Panc1 (cell line): ENCODE measurements around the gene TAF15.

Source experiments
- POLR2AphosphoS5 ChIP-seq: IDR thresholded peaks from 2 replicates; pipeline ENCODE4 v1.6.1; 2012; ENCODE audit warnings: mild to moderate bottlenecking, low read depth, low read length, moderate library complexity
- SIN3A ChIP-seq: IDR thresholded peaks from 2 replicates; pipeline ENCODE4 v1.6.1; 2012; ENCODE audit warnings: low read depth, mild to moderate bottlenecking, low read length, moderate library complexity, borderline replicate concordance; ENCODE audit not compliant: insufficient read depth
- TF ChIP-seq, protein P1 (sequence below): fragments of 450-650 bp; IDR thresholded peaks from 2 replicates; pipeline ENCODE4 v1.5.1; 2017; ENCODE audit warnings: mild to moderate bottlenecking

DNA sequence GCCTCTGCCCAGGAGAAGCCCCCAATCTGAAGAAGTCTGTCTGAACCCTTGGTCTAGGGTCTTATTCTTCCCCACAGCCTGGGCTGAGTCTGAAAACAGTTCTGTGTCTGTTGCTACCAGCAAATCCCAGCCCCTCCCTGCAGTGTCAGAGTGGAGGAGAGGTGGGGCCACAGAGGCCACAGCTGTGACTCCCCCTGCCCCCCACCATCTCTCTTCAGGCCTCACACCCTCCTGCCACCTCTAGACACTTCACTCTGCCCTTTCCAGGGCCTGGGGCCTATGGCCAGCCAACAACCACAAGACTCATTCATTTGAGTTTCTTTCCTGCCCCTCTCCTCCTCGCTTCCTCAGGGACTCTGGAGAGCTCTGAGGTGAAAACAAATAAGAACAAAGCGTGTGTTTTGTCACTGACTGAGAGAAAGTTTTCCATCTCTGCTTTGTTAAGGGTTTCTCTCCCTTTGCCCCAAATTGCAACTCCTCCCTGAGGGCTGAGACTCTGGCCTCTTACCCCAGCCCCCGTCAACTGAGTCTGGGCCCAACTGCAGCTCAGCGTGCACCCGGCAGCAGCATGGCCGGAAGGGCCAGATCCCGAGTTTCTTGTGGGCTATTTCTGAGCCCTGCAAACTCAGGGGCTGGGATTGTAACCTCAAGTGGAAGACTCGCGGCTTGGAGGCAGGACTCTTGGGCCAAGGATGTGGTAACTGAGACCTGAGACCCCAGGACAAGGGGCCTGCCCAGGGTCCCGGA lies 35.4 kb upstream of the TAF15 start:
- TF ChIP-seq, protein P1, sequence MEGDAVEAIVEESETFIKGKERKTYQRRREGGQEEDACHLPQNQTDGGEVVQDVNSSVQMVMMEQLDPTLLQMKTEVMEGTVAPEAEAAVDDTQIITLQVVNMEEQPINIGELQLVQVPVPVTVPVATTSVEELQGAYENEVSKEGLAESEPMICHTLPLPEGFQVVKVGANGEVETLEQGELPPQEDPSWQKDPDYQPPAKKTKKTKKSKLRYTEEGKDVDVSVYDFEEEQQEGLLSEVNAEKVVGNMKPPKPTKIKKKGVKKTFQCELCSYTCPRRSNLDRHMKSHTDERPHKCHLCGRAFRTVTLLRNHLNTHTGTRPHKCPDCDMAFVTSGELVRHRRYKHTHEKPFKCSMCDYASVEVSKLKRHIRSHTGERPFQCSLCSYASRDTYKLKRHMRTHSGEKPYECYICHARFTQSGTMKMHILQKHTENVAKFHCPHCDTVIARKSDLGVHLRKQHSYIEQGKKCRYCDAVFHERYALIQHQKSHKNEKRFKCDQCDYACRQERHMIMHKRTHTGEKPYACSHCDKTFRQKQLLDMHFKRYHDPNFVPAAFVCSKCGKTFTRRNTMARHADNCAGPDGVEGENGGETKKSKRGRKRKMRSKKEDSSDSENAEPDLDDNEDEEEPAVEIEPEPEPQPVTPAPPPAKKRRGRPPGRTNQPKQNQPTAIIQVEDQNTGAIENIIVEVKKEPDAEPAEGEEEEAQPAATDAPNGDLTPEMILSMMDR: no peak
- TF ChIP-seq SIN3A (no peak), POLR2AphosphoS5 (no peak)
